GM18951 (cell line): ENCODE data around the gene GCM1.

Experiments
- POLR2A ChIP-seq: IDR thresholded peaks from 4 replicates; pipeline ENCODE4 v1.6.1; 2011; ENCODE audit warnings: mild to moderate bottlenecking; ENCODE audit not compliant: insufficient read length, insufficient read depth; ENCODE audit errors: extremely low read depth
- in situ Hi-C: fragments of 300-500 bp; cut with MboI; formaldehyde crosslinking; loops from one replicate; pipeline ENCODE4 v1.12.0; 2022; ENCODE audit warnings: low sequenced_read_pairs, mixed read lengths, inconsistent platforms; ENCODE audit not compliant: unreplicated experiment

Gene GCM1

DNA sequence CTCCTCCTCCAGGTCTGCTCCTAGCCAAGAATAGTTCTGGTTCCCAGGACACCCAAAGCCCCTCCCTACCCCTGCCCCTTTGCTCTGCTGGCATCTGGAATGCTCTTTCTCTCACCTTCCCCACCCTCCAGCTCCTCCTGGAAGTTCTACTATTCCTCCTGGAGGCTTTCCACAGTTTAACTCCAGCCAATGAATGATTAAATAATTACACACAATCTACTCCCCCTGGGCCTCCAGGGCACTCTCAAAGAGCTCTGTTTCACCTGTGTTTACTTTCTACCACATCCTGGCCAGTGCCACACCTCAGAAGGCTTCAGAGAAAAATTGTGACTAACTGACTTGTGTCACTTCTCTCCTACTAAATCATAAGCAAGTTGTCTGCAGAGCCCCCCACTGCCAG, 36.2 kb downstream of the GCM1 start:
- no peak for TF ChIP-seq POLR2A
- in situ Hi-C loops, result no loop called here

DNA sequence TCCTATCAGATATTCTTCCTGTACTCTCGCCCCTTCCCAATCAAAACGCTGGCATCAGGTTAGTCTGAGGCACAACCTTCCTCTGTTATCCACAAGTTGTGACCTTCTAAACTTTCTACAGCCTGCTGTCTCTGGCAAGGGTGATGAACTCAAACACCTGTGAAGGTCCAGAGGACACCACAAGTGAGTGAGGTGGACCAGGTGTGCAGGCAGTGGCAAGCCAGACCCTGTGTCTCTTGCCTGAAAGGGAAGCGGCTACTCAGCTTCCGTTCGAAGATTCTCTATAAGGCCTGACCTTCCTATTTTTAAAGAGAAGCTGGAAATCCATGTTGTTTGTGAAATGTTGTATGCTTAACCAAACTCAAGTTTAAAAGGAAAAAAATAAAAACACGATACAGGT, 36.8 kb downstream of the GCM1 start:
- no peak for TF ChIP-seq POLR2A
- in situ Hi-C loops, result no loop called here

DNA sequence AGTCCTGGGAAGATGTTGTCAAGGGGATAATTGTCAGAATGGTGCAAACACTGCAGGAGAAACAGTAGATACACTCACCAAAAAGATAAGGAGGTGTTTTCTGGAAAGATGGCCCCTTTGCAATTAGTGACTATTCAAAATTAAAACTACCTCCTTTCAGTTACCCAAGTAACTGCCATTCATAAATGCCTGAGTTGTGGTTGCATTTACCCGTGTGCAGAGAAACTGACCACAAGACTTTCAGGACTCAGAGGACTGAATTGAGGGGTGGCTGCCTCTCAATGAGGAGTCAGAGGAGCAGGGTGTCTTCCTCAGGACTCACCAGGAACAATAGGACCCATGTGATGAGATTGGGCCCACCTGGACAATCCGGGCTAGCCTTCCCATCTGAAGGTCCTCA, 39.0 kb downstream of the GCM1 start:
- no peak for TF ChIP-seq POLR2A
- in situ Hi-C loops, result no loop called here

DNA sequence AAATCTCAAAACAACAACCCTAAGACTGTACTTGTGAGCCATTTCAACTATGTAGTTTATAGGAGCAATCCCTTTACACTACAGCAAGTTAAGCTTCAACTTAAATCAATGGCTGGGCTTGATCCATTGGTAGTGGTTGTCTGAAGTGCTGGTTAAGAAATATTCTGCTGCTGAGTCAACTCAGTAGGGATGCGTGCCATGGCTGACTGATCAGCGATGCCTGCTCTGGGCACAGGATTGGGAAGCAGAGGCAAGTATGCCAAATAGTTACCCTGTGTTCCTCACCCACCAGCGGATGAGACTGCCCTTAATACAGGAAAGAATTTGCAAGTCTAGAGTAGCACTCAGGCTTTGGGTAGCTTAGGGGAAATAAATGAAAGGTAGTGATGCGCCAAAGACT, 41.5 kb downstream of the GCM1 start:
- no peak for TF ChIP-seq POLR2A
- in situ Hi-C loops, result no loop called here

DNA sequence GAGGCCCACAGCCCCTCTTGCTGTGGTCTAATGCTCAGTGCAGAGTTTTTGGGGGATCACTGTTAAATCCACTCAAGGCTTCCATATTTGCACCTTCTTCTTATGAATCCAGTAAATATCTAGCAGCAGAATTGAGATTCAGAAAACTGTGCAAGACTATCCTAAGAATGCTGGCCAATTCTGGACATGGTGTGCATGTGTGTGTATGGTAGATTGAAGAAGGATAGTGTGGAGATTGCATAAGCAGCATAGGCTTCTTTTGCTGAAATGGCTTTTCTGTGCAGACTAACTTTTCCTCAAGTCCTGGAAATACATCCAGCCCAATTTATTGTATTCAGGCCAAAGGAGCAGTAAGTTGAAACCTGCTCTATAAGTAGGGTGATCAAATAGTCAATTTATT, 43.7 kb downstream of the GCM1 start:
- in situ Hi-C loops, result no loop called here
- no peak for TF ChIP-seq POLR2A

DNA sequence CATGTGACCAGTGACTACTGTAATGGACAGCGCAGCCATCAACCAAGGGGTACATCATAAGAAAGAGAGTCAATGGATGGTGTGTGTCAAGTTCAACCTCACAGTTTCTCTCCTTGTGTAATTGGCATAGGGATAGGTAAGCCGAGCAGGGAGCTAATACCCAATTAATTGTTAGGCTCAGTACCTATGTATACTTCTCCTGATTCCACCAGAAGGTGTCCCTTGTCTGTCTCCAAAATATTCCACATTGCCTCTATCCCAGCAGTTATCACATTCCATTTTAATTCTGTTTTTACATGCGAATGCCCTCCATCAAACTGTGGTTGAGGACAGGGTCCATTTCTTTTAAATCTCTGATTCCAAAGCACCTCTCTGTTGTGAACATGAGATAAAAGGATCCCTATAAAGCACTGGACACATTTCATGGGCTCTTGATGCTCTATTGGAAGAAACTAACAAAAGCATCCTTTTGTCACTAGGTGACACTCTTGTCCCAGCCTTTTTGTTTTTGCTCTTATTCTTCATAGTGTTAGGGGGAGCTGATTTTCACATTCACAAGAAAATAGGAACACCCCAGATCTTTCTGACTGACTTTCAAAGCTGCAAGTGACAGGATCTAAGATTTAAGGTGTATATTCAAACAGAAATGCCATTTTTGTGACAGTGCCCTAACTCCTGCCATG, 44.5 kb downstream of the GCM1 start:
- in situ Hi-C loops, result no loop called here
- no peak for TF ChIP-seq POLR2A

DNA sequence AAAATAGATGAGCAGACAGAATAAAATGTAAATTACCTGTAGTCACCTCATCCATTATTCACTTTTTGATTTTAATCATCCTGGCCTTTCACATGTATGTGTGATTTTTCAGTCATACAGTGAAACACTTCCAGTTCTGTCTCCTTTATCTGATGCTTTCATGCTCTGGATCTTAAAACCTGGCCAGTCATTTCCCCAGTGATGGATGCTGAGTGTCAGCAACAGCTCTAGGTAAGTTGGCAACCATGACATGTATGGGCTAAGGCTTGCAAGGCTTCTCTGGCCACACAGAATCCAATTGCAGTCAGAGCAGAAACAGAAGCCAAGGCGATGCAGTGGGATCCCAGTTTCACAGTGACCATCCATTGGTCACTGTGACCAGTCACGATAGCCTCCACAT, 47.6 kb downstream of the GCM1 start:
- no peak for TF ChIP-seq POLR2A
- in situ Hi-C loops, result no loop called here

DNA sequence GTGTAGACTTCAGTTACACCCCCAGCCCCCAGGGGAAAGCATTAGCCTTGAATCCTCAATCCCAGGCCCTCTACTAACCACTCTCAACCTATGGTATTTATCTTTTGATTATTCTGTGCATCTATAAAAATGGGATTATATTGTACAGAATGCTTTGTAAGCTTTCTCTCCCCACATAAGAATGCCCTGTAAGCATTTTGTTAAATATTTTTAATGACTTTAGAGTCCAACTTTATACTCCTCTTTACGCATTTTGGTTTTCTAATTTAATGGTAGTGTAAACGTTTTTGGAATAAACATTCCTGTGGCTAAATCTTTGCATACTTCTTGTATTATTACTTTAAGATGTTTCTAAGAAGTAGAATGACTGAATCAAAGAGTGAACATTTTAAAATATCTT, 48.1 kb downstream of the GCM1 start:
- TF ChIP-seq POLR2A, result no peak
- in situ Hi-C loops, result no loop called here

DNA sequence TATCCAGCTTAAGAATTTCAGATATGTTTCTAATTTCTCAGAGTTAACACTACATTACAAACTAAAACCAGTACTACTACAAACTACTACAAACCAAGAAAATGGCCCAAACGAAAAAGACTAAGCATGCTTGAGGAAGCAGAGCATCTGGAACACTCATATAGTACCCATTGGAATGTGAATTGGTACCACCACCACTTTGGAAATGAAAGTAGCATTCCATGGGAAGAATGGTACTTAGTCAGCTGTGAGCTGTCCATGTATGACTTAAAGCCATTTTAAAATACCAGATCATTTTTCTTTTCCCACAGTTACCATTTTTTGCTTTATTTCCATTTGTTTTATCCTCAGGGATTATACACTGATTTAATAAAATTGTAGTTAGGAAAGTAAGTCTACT, 52.9 kb downstream of the GCM1 start:
- in situ Hi-C loops, result no loop called here
- no peak for TF ChIP-seq POLR2A

DNA sequence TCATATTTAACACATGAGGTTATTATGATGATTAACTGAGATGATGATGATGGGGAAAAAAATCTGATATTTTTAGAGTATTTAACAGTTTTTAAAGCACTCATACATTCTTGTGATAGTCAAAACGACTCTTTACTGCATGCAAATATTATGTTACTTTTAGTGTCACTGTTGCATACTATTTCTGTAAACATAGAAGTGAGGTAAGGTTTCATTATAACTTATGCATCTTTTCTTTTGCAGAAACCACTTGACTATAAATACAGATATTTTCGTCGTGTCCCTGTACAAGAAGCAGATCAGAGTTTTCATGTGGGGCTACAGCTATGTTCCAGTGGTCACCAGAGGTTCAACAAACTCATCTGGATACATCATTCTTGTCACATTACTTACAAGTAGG, 53.4 kb downstream of the GCM1 start:
- no peak for TF ChIP-seq POLR2A
- in situ Hi-C loops, result no loop called here

DNA sequence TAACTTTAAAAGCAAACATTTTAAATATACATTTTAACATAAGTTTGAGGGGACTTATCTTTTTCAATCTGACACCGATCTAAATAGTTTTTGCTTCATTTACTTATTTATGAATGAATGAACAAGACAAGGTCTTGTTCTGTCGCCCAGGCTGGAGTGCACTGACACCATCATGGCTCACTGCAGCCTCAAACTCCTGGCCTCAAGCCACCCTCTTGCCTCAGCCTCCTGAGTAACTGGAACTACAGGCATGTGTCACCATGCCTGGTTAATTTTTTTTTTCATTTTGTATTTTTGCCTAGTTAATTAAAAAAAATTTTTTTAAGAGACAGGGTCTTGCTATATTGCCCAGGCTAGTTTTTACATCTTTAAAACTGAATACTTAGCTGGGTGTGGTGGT, 58.1 kb downstream of the GCM1 start:
- no peak for TF ChIP-seq POLR2A
- in situ Hi-C loops, result no loop called here

DNA sequence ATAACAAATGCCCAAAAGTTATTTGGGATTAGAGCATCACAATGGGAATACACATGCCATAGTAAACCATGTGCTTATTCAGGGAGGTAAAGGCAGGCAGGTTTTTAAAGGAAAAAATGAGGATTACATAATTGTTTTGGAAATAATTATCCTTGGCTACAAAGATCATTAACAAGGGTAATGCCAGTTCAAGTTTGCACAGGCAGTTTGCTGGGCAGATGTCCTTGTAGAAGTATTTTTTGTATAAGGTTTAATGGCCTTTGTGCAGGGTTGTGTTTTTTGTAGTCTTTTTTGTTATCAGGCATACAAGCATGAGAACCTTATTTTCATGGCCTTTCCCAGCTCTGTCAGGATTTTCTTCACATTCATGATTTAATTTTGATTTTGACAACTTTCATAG, 58.7 kb downstream of the GCM1 start:
- in situ Hi-C loops, result no loop called here
- no peak for TF ChIP-seq POLR2A

DNA sequence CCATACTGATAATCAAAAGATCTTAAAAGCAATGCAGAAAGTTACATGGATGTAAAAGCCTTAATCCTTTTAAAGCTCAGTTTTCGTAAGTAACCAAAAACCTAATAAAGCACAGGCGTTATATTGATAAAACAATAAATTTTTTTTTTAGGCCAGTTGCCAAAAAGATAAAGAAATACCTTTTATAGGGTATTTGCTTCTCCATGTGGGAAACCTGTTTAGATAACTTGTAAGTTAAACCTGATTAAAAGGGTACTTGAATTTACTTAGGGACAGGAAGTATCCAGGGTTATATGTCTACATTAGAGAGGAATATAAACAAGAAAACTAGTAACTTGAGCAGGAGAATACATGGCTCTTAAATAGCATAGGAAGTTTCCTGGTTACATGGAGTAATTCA, 62.3 kb downstream of the GCM1 start:
- in situ Hi-C loops, result no loop called here
- TF ChIP-seq POLR2A, result no peak

DNA sequence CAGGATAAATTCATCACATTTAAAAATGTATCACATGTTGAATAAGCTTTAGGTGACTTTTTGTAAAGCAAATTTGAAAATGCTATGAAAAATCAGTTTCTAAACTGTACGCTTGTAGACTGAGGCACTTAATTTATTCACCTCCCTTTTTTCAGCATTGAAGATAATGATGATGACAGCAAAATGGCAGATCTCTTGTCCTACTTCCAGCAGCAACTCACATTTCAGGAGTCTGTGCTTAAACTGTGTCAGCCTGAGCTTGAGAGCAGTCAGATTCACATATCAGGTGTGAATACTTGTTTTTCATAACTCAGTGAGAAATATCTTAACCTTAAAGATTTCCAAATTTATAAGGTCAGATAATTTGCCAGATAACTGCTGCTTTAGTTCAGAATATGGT, 67.8 kb downstream of the GCM1 start:
- in situ Hi-C loops, result no loop called here

More for the DNA sequence above, 67.8 kb downstream of the GCM1 start:
- no peak for TF ChIP-seq POLR2A
